Neutrophil (primary cell): ENCODE data around the gene PRDM16.

Experiments
- H3K27ac ChIP-seq: fragments of 200-600 bp; sonication (generic); 2 replicates; pipeline ENCODE4 v1.5.1; 2016; ENCODE audit warnings: mild to moderate bottlenecking, moderate library complexity
- H3K27me3 ChIP-seq: fragments of 200-600 bp; sonication (generic); 2 replicates; pipeline ENCODE4 v1.6.0; 2016; ENCODE audit warnings: mild to moderate bottlenecking
- H3K36me3 ChIP-seq: fragments of 200-600 bp; sonication (generic); 2 replicates; pipeline ENCODE4 v1.5.1; 2017
- H3K4me1 ChIP-seq, 2 experiments: fragments of 200-600 bp in 1 of 2; sonication (generic) in 1 of 2; 1 replicate in 1 of 2; 2 replicates in 1 of 2; pipeline versions ENCODE4 v1.5.1 to v1.6.1; 2013 to 2016; ENCODE audit warnings: low read depth in 1 of 2, low read length in 1 of 2, mild to moderate bottlenecking in 1 of 2, moderate library complexity in 1 of 2; ENCODE audit not compliant: control insufficient read depth in 1 of 2, insufficient read depth in 1 of 2
- H3K4me3 ChIP-seq, 2 experiments: fragments of 200-600 bp in 1 of 2; sonication (generic) in 1 of 2; 1 replicate in 1 of 2; 2 replicates in 1 of 2; pipeline ENCODE4 v1.5.1; 2013 to 2016; ENCODE audit warnings: low read depth in 1 of 2, low read length in 1 of 2, mild to moderate bottlenecking in 1 of 2, moderate library complexity in 1 of 2
- H3K9me3 ChIP-seq: fragments of 200-600 bp; sonication (generic); 2 replicates; pipeline ENCODE4 v1.5.1; 2016
- TF ChIP-seq, protein P1 (sequence below): fragments of 200-600 bp; sonication (generic); IDR thresholded peaks from 2 replicates; pipeline ENCODE4 v1.5.1; 2016; ENCODE audit warnings: antibody characterized with exemption

The PRDM16 gene

GRCh38 chr1:3471356-3472087 is 402.5 kb downstream of the PRDM16 start:
- no peaks in the 10 kb centered on the region for H3K36me3 ChIP-seq
- H3K9me3 ChIP-seq = no peaks in the 10 kb centered on the region
- no peaks in the 10 kb centered on the region for H3K4me1 ChIP-seq
- TF ChIP-seq, protein P1, sequence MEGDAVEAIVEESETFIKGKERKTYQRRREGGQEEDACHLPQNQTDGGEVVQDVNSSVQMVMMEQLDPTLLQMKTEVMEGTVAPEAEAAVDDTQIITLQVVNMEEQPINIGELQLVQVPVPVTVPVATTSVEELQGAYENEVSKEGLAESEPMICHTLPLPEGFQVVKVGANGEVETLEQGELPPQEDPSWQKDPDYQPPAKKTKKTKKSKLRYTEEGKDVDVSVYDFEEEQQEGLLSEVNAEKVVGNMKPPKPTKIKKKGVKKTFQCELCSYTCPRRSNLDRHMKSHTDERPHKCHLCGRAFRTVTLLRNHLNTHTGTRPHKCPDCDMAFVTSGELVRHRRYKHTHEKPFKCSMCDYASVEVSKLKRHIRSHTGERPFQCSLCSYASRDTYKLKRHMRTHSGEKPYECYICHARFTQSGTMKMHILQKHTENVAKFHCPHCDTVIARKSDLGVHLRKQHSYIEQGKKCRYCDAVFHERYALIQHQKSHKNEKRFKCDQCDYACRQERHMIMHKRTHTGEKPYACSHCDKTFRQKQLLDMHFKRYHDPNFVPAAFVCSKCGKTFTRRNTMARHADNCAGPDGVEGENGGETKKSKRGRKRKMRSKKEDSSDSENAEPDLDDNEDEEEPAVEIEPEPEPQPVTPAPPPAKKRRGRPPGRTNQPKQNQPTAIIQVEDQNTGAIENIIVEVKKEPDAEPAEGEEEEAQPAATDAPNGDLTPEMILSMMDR = no peak
- H3K4me3 ChIP-seq = no peak overlapping the region
- H3K27me3 ChIP-seq = no peaks in the 10 kb centered on the region
- H3K27ac ChIP-seq = no peak overlapping the region

GRCh38 chr1:3472088-3472850 is 403.3 kb downstream of the PRDM16 start:
- Histone ChIP-seq H3K27ac (no peak overlapping the region), H3K4me3 (no peak overlapping the region), H3K4me1 (no peaks in the 10 kb centered on the region), H3K36me3 (no peaks in the 10 kb centered on the region), H3K27me3 (no peaks in the 10 kb centered on the region), H3K9me3 (no peaks in the 10 kb centered on the region)
- TF ChIP-seq, protein P1 = no peak

- Histone ChIP-seq H3K27me3 (no peaks in the 10 kb centered on the region), H3K36me3 (no peaks in the 10 kb centered on the region), H3K27ac (no peak overlapping the region), H3K9me3 (no peaks in the 10 kb centered on the region), H3K4me1 (no peaks in the 10 kb centered on the region), H3K4me3 (no peak overlapping the region)
- TF ChIP-seq, protein P1 = no peak
Measured at GRCh38 chr1:3472906-3473305, 403.9 kb downstream of the PRDM16 start.

DNA sequence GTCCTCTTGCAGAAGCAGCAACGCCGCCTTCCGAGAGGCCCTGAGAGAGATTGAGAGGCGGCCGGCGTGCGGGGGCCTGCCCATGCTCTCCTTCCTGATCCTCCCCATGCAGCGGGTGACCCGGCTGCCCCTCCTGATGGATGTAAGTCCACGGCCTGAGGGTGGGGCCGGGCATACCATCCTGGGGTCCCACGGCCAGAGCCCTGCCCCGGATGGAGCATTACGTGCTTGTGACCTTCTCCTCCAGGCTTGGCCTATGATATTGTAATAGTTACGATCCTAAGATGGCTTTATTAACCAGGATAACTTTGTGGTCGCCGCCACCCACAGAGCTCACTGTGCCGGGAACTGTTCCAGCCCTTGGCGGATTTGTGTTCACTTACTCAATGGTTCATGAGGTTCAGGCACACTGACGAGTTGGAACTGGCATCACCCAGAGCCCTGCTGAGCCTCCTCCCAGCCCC is 404.4 kb downstream of the PRDM16 start:
- H3K27ac ChIP-seq = no peak overlapping the region
- no peaks in the 10 kb centered on the region for H3K27me3 ChIP-seq
- TF ChIP-seq, protein P1 = no peak
- no peak overlapping the region for H3K4me3 ChIP-seq
- no peaks in the 10 kb centered on the region for H3K36me3 ChIP-seq
- H3K4me1 ChIP-seq = no peaks in the 10 kb centered on the region
- no peaks in the 10 kb centered on the region for H3K9me3 ChIP-seq

DNA sequence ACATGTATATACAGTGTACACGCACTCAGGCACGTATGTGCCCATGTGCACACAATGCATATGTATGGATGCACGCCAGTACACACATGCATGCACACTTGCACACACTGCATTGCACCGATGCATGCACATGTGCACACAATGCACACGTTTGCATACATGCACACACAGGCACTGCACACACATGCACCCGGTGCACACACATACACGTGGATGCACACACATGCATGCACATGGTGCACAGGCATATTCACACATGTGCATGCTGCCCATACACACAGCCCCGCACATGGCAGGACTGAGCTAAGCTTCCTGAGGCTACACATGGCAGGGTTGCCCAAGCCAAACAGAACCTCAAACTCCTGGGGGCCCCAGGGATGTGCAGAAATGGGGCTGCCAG is 405.0 kb downstream of the PRDM16 start:
- Histone ChIP-seq H3K4me3 (no peak overlapping the region), H3K36me3 (no peaks in the 10 kb centered on the region), H3K27me3 (no peaks in the 10 kb centered on the region), H3K9me3 (no peaks in the 10 kb centered on the region), H3K27ac (no peak overlapping the region), H3K4me1 (no peaks in the 10 kb centered on the region)
- TF ChIP-seq, protein P1 = no peak
